Measurements from ENCODE around the gene IFI6. TPM values are rescaled to one million over a fixed set of nuclear protein-coding genes. Genes with fewer than 3 reads are reported as not detected.
"Not testable (repeated sequence)": the region's sequence is repeated elsewhere in the genome, so short reads cannot be mapped to it uniquely, and the experiment has no call there.

The IFI6 gene
- total and polyA plus RNA-seq, 2 donors = 231 to 266 TPM

DNA sequence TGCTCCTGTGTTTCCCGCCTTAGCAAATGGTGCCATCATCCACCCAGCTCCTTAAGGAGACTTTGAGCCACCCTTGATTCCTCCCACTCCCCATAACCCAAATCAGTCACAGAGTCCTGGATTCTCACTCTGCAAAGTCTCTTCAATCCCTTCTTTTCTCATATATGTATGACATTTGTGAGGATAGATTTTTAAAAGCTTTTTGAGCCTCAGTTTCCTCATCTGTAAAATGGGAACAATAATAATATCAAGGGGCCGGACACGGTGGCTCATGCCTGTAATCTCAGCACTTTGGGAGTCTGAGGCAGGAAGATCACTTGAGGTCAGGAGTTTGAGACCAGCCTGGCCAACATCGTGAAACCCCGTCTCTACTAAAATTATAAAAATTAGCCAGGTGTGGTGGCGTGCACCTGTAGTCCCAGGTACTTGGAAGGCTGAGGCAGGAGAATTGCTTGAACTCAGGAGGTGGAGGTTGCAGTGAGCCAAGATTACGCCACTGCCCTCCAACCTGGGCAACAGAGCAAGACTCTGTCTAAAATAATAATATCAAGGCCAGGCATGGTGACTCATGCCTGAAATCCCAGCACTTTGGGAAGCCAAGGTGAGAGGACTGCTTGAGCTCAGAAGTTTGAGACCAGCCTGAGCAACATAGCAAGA lies 52.1 kb downstream of the IFI6 start:
- not testable (repeated sequence) for H3K9me3 ChIP-seq (ENCODE audit: control insufficient read depth in 2 of 2, insufficient read depth in 1 of 2, low read length in 1 of 2); DNase-seq (ENCODE audit: low read depth in 6 of 9, low spot score in 9 of 9); H3K27me3 ChIP-seq (ENCODE audit: control insufficient read depth in 2 of 2, insufficient read depth in 1 of 2, low read length in 1 of 2); H3K4me3 ChIP-seq (ENCODE audit: low read length in 2 of 2); H3K36me3 ChIP-seq (ENCODE audit: control insufficient read depth in 2 of 2, insufficient read depth in 2 of 2, low read length in 1 of 2)
- H3K4me1 ChIP-seq (ENCODE audit: control insufficient read depth in 2 of 2, insufficient read depth in 2 of 2, low read length in 2 of 2) = peaks cover 41 to 78% of the 10 kb centered on the region in 2 donors
- peak overlapping the region in 1 of 2 donors; percentile 7 for H3K27ac ChIP-seq (ENCODE audit: low read depth in 1 of 2, low read length in 1 of 2)
- 98% methylated on average over 7 of the region's 7 CpGs for WGBS

DNA sequence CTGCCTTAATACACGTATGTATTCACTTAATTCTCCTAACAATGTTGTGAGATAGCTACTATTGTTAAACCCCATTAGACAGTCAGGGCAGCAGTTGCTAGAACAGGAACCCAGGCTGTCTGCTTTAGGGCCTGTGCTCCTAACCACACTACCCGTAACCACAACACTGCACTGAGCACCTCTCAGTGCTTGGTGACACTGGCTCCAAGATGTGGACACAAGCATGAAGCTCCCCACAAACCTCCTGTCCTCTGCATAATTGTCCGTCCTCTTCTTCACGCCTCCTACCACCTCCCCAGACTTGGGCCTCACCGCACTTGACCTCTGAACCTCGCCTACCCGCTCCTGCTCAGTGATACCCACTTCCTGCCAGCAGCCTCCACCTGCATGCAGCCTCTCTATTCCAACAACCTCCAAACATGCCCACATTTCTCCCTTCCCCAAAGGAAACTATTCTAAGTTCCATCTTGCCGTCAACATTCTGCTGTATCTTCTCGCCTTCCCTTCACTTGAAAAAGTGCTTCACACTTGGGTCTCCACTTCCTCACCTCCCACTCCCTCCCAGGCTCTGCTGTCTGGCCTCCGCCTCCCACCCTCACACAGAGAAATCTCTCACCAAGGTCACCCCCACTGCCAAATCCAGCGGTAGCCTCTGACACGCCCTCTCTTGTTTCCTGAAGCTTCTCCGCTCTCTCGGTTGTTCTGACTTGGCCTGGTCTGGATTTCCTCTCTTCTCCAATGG lies 53.5 kb downstream of the IFI6 start:
- H3K9me3 ChIP-seq (ENCODE audit: control insufficient read depth in 2 of 2, insufficient read depth in 1 of 2, low read length in 1 of 2) = no peaks in the 10 kb centered on the region
- H3K4me1 ChIP-seq (ENCODE audit: control insufficient read depth in 2 of 2, insufficient read depth in 2 of 2, low read length in 2 of 2) = peaks cover 39 to 78% of the 10 kb centered on the region in 2 donors
- H3K27me3 ChIP-seq (ENCODE audit: control insufficient read depth in 2 of 2, insufficient read depth in 1 of 2, low read length in 1 of 2) = no peaks in the 10 kb centered on the region
- 19% methylated on average over 14 of the region's 14 CpGs for WGBS
- H3K36me3 ChIP-seq (ENCODE audit: control insufficient read depth in 2 of 2, insufficient read depth in 2 of 2, low read length in 1 of 2) = peaks cover 3 to 8% of the 10 kb centered on the region in 2 donors
- DNase-seq (ENCODE audit: low read depth in 6 of 9, low spot score in 9 of 9) = peak in 2 of 9 donors; percentile 74 to 84
- peak overlapping the region; percentile 27 to 89 for H3K27ac ChIP-seq (ENCODE audit: low read depth in 1 of 2, low read length in 1 of 2)
- H3K4me3 ChIP-seq (ENCODE audit: low read length in 2 of 2) = no peak overlapping the region

DNA sequence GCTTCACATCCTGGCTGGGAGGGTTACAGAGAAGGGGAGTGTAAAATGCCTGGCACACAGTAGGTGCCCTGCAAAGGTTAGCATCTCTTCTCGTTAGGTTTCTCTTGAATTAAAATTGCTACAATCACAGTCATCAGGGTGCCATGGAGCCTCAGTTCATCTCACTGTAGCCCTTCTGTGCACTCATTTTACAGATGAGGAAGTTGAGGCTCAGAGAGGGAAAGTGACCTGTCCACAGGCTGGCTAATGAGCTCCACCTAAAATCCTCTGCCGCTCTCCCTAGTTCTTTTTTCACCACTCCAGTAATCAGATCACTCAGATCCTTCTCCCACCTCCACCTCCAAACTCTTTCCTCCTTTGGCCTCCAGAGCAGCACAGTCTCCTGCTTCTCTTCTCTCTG lies 54.6 kb downstream of the IFI6 start:
- peaks cover 30 to 79% of the 10 kb centered on the region in 2 donors for H3K4me1 ChIP-seq (ENCODE audit: control insufficient read depth in 2 of 2, insufficient read depth in 2 of 2, low read length in 2 of 2)
- no peaks in the 10 kb centered on the region for H3K9me3 ChIP-seq (ENCODE audit: control insufficient read depth in 2 of 2, insufficient read depth in 1 of 2, low read length in 1 of 2)
- peaks cover 7 to 8% of the 10 kb centered on the region in 2 donors for H3K36me3 ChIP-seq (ENCODE audit: control insufficient read depth in 2 of 2, insufficient read depth in 2 of 2, low read length in 1 of 2)
- DNase-seq (ENCODE audit: low read depth in 6 of 9, low spot score in 9 of 9) = no peak
- WGBS = 94% methylated on average over 2 of the region's 2 CpGs
- peak overlapping the region; percentile 87 to 89 for H3K27ac ChIP-seq (ENCODE audit: low read depth in 1 of 2, low read length in 1 of 2)
- no peak overlapping the region for H3K4me3 ChIP-seq (ENCODE audit: low read length in 2 of 2)
- no peaks in the 10 kb centered on the region for H3K27me3 ChIP-seq (ENCODE audit: control insufficient read depth in 2 of 2, insufficient read depth in 1 of 2, low read length in 1 of 2)

DNA sequence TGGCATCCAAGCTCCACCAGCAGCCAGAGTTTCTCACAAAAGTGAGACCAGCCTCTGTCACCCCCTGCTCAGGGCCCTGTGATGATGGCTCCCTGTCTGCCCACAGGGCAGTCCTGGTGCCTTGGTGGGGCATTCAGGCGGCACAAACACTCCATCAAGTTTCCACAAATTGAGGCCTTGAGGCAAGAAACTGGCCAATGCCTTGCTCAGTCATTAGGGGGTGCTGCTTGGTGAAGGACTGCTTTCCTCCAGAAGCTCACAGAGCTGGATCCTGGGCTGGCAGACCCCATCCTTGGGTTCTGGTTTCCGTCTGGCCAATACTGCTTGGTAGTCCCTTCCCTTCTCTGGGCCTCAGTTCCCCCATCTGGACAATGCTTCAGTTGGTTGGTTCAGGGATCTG lies 55.6 kb downstream of the IFI6 start:
- H3K4me1 ChIP-seq (ENCODE audit: control insufficient read depth in 2 of 2, insufficient read depth in 2 of 2, low read length in 2 of 2) = peaks cover 27 to 82% of the 10 kb centered on the region in 2 donors
- no peak overlapping the region for H3K4me3 ChIP-seq (ENCODE audit: low read length in 2 of 2)
- DNase-seq (ENCODE audit: low read depth in 6 of 9, low spot score in 9 of 9) = peak in 1 of 9 donors; percentile 46
- peak overlapping the region in 1 of 2 donors; percentile 7 for H3K27ac ChIP-seq (ENCODE audit: low read depth in 1 of 2, low read length in 1 of 2)
- no peaks in the 10 kb centered on the region for H3K27me3 ChIP-seq (ENCODE audit: control insufficient read depth in 2 of 2, insufficient read depth in 1 of 2, low read length in 1 of 2)
- 95% methylated on average over 2 of the region's 2 CpGs for WGBS
- H3K36me3 ChIP-seq (ENCODE audit: control insufficient read depth in 2 of 2, insufficient read depth in 2 of 2, low read length in 1 of 2) = peaks cover 7 to 8% of the 10 kb centered on the region in 2 donors
- H3K9me3 ChIP-seq (ENCODE audit: control insufficient read depth in 2 of 2, insufficient read depth in 1 of 2, low read length in 1 of 2) = no peaks in the 10 kb centered on the region

Other genes starting within 250 kb of the IFI6 start
- 14.2 TPM for gene WASF2, start 182.0 kb downstream of the IFI6 start, total RNA-seq
- gene WASF2, start 182.0 kb downstream of the IFI6 start, polyA plus RNA-seq = 47.4 TPM
- gene AHDC1, start 68.0 kb downstream of the IFI6 start, total RNA-seq = 4.2 TPM
- 22.6 TPM for gene AHDC1, start 68.0 kb downstream of the IFI6 start, polyA plus RNA-seq
- gene FGR, start 37.0 kb downstream of the IFI6 start, total RNA-seq = 8.4 TPM
- 38.7 TPM for gene FGR, start 37.0 kb downstream of the IFI6 start, polyA plus RNA-seq
- 8.9 TPM for gene FAM76A, start 53.8 kb upstream of the IFI6 start, total RNA-seq
- gene FAM76A, start 53.8 kb upstream of the IFI6 start, polyA plus RNA-seq = 8.9 TPM
- 16.6 TPM for gene STX12, start 101.0 kb upstream of the IFI6 start, total RNA-seq
- gene STX12, start 101.0 kb upstream of the IFI6 start, polyA plus RNA-seq = 46.7 TPM
- gene PPP1R8, start 158.6 kb upstream of the IFI6 start, total RNA-seq = 47.7 TPM
- 39.7 TPM for gene PPP1R8, start 158.6 kb upstream of the IFI6 start, polyA plus RNA-seq
- 17.2 TPM for gene THEMIS2, start 200.4 kb upstream of the IFI6 start, total RNA-seq
- 64.4 TPM for gene THEMIS2, start 200.4 kb upstream of the IFI6 start, polyA plus RNA-seq
- 73.5 TPM for gene RPA2, start 242.4 kb upstream of the IFI6 start, total RNA-seq
- 52.9 TPM for gene RPA2, start 242.4 kb upstream of the IFI6 start, polyA plus RNA-seq